Left lung (tissue), 10 donors: ENCODE data around the gene PPP1R9B. TPM values are rescaled to one million over a fixed set of nuclear protein-coding genes. Genes with fewer than 3 reads are reported as not detected.

Experiments used
- ATAC-seq: fragments of 200-7000 bp; cut with Tn5 transposase; one replicate; pipeline ENCODE4 v1.9.1; 2020; ENCODE audit warnings: moderate library complexity
- DNase-seq, 4 donors: peaks; one replicate each; pipeline ENCODE4 v3.0.0-alpha.2; 2013 to 2020
- H3K27ac ChIP-seq, 2 donors: fragments of 200-600 bp; sonication (generic) in 1 of 2; one replicate each; pipeline versions ENCODE4 v1.5.0 to v1.8.0; 2020 to 2021
- H3K27me3 ChIP-seq, 2 donors: fragments of 200-600 bp; sonication (generic) in 1 of 2; one replicate each; pipeline versions ENCODE4 v1.5.0 to v1.8.0; 2020 to 2021
- H3K36me3 ChIP-seq, 2 donors: fragments of 200-600 bp; sonication (generic) in 1 of 2; one replicate each; pipeline versions ENCODE4 v1.5.0 to v1.8.0; 2020 to 2021
- H3K4me1 ChIP-seq, 2 donors: fragments of 200-600 bp; one replicate each; pipeline ENCODE4 v1.8.0; 2021
- H3K4me3 ChIP-seq, 2 donors: fragments of 200-600 bp; sonication (generic) in 1 of 2; one replicate each; pipeline versions ENCODE4 v1.5.0 to v1.8.0; 2020 to 2021; ENCODE audit warnings: mild to moderate bottlenecking in 1 of 2
- H3K9me3 ChIP-seq, 2 donors: fragments of 200-600 bp; sonication (generic) in 1 of 2; one replicate each; pipeline versions ENCODE4 v1.5.0 to v1.8.0; 2020 to 2021
- CTCF ChIP-seq, 2 donors: fragments of 200-600 bp; sonication (generic) in 1 of 2; IDR thresholded peaks; one replicate each; pipeline versions ENCODE4 v1.5.0 to v1.8.0; 2021; ENCODE audit warnings: antibody characterized with exemption in 2 of 2
- intact Hi-C, 2 donors: fragments of 100-400 bp; cut with DNase I; formaldehyde crosslinking; loops; one replicate each; pipeline versions ENCODE4 v1.11.2 to v1.14.2; 2022
- polyA plus RNA-seq, 6 donors: library from polyadenylated mRNA; unstranded; fragments of 120-200 nt; gene quantifications; one replicate each; pipeline ENCODE4 v1.2.1, GENCODE V29; 2013; ENCODE audit not compliant: insufficient read length in 6 of 6
- total RNA-seq, 2 donors: library from RNA; stranded (reverse); fragmentation: NEBNext Ultra II Directional; extraction: Animal tissue kit (Norgen Biotek cat#: 25700); gene quantifications; one replicate each; pipeline ENCODE4 v1.2.1, GENCODE V29; 2021
- donor health status: DM: no; HTN: yes; CAD: no.
- donor health status: DM: no; HTN: no; CAD: no.

The PPP1R9B gene
- total and polyA plus RNA-seq, 8 donors, result 53.4 to 86.6 (median 67.3) TPM

GRCh38 chr17:50149417-50150353 lies 792 bp downstream of the PPP1R9B start:
- peak in 2 of 4 donors; percentile 64 to 96 for DNase-seq
- H3K4me1 ChIP-seq, result peaks cover 23 to 72% of the 10 kb centered on the region in 2 donors

GRCh38 chr17:50149091-50149416 lies 1.4 kb downstream of the PPP1R9B start:
- TF ChIP-seq CTCF (IDR thresholded peaks at IDR 0.05), result no peak
- H3K4me1 ChIP-seq, result peaks cover 23 to 72% of the 10 kb centered on the region in 2 donors
- no peak for ATAC-seq

More at GRCh38 chr17:50149417-50150353, 792 bp downstream of the PPP1R9B start:
- no peaks in the 10 kb centered on the region for H3K9me3 ChIP-seq
- intact Hi-C loops, result no loop called here
- peak overlapping the region; percentile 98 for H3K4me3 ChIP-seq
- ATAC-seq, result peak; percentile 2
- H3K27me3 ChIP-seq, result no peaks in the 10 kb centered on the region
- H3K36me3 ChIP-seq, result peaks cover 0 to 7% of the 10 kb centered on the region in 2 donors
- TF ChIP-seq CTCF (IDR thresholded peaks at IDR 0.05), result peak in 1 of 2 donors; percentile 19
- H3K27ac ChIP-seq, result peak overlapping the region; percentile 89 to 92

GRCh38 chr17:50148226-50149090 lies 2.0 kb downstream of the PPP1R9B start:
- ATAC-seq (peak; percentile 23), DNase-seq (peak in 2 of 4 donors; percentile 79 to 93)
- no peak for TF ChIP-seq CTCF (IDR thresholded peaks at IDR 0.05)
- Histone ChIP-seq H3K4me1 (peaks cover 23 to 74% of the 10 kb centered on the region in 2 donors), H3K27ac (peak overlapping the region; percentile 89 to 92), H3K36me3 (peaks cover 0 to 19% of the 10 kb centered on the region in 2 donors), H3K27me3 (no peaks in the 10 kb centered on the region), H3K4me3 (peak overlapping the region; percentile 98), H3K9me3 (no peaks in the 10 kb centered on the region)
- intact Hi-C loops, result no loop called here

More at GRCh38 chr17:50149091-50149416, 1.4 kb downstream of the PPP1R9B start:
- peaks cover 0 to 13% of the 10 kb centered on the region in 2 donors for H3K36me3 ChIP-seq
- intact Hi-C loops, result no loop called here
- peak overlapping the region; percentile 98 for H3K4me3 ChIP-seq
- H3K9me3 ChIP-seq, result no peaks in the 10 kb centered on the region
- H3K27me3 ChIP-seq, result no peaks in the 10 kb centered on the region
- no peak for DNase-seq
- peak overlapping the region; percentile 89 to 92 for H3K27ac ChIP-seq

- ATAC-seq (no peak), DNase-seq (peak in 2 of 4 donors; percentile 63 to 83)
- no peaks in the 10 kb centered on the region for H3K27me3 ChIP-seq
- H3K4me1 ChIP-seq, result peaks cover 23 to 74% of the 10 kb centered on the region in 2 donors
- peak overlapping the region; percentile 98 for H3K4me3 ChIP-seq
- no peaks in the 10 kb centered on the region for H3K9me3 ChIP-seq
- H3K36me3 ChIP-seq, result peaks cover 0 to 25% of the 10 kb centered on the region in 2 donors
- H3K27ac ChIP-seq, result peak overlapping the region; percentile 89 to 92
- TF ChIP-seq CTCF (IDR thresholded peaks at IDR 0.05), result no peak
- intact Hi-C loops, result no loop called here
These were observed 2.6 kb downstream of the PPP1R9B start for GRCh38 chr17:50147841-50148225.
